Ectodermal cell (in vitro differentiated cells): ENCODE results near the gene FHOD3.
"Not testable (repeated sequence)": the region's sequence is repeated elsewhere in the genome, so short reads cannot be mapped to it uniquely, and the experiment has no call there.

ENCODE experiments used
- H3K27ac ChIP-seq: 2 replicates; pipeline ENCODE4 v1.7.0; 2013; ENCODE audit warnings: mild to moderate bottlenecking, low read depth, low read length; ENCODE audit not compliant: insufficient read depth, poor library complexity, severe bottlenecking
- H3K27me3 ChIP-seq: 2 replicates; pipeline ENCODE4 v1.7.0; 2013; ENCODE audit warnings: mild to moderate bottlenecking, low read length; ENCODE audit not compliant: insufficient read depth, control insufficient read depth, poor library complexity, severe bottlenecking
- H3K36me3 ChIP-seq: one replicate; pipeline ENCODE4 v1.7.0; 2013; ENCODE audit warnings: low read length; ENCODE audit not compliant: control insufficient read depth, insufficient read depth
- H3K4me1 ChIP-seq: one replicate; pipeline ENCODE4 v1.7.0; 2013; ENCODE audit warnings: low read length; ENCODE audit not compliant: control insufficient read depth, insufficient read depth
- H3K4me3 ChIP-seq: 2 replicates; pipeline ENCODE4 v1.7.0; 2013; ENCODE audit warnings: low read depth, low read length, control low read depth; ENCODE audit not compliant: insufficient read depth
- H3K9me3 ChIP-seq: 2 replicates; pipeline ENCODE4 v1.7.0; 2013; ENCODE audit warnings: mild to moderate bottlenecking, low read length, moderate library complexity; ENCODE audit not compliant: control insufficient read depth
- WGBS, 2 experiments: methylation state at CpG; one replicate each; pipeline ENCODE4 v1.1.7; 2013; ENCODE audit warnings: missing lambda C conversion rate in 2 of 2; 5-methylcytosine and 5-hydroxymethylcytosine counted together

FHOD3 gene

DNA sequence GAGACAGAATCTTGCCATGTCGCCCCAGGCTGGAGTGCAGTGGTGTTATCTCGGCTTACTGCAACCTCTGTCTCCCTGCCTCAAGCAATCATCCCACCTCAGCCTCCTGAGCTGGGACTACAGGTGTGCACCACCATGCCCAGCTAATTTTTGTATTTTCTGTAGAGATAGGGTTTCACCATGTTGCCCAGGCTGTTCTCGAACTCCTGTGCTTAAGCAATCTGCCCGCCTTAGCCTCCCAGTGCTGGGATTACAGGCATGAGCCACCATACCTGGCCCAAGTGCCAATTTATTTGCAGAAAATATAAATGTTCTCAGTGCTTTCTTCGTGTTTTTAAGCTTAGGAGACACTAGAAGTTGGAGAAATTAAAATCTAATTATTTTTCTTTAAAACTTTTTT lies 166.0 kb downstream of the FHOD3 start:
- not testable (repeated sequence) for H3K36me3 ChIP-seq, H3K4me3 ChIP-seq, H3K27ac ChIP-seq, H3K9me3 ChIP-seq, H3K27me3 ChIP-seq
- H3K4me1 ChIP-seq, result peaks cover 45% of the 10 kb centered on the region
- WGBS, 2 experiments, result 86 to 91% methylated on average over 4 to 5 of the region's 5 CpGs

DNA sequence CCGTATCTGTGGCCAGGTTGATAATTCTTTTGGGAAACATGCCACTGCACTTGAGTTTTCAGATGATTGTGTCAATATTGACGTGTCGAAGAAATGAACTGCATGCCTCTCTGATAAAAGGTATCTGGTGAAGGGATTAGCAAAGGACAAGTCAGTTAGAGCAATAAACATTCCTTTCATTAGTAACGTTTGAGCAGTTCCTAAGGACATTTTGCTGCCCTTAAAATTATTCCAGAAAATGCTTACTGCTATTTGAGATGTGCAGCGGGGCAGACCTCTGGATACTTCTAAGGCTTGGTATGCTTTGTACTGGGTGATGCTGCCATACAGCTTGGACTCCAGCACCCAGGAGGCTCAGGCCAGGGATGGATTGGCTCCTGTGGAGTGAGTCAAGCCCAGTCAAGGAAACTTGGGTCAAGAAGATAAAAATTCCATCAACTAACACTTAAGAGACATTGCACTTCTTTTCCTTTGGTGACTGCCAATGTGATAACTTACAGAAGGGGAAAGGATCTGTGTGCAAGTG lies 166.7 kb downstream of the FHOD3 start:
- Histone ChIP-seq H3K27ac (no peak overlapping the region), H3K4me3 (no peak overlapping the region)
- 88 to 89% methylated on average over 5 of the region's 5 CpGs for WGBS, 2 experiments

GRCh38 chr18:36465276-36465675 lies 167.8 kb downstream of the FHOD3 start:
- Histone ChIP-seq H3K9me3 (no peaks in the 10 kb centered on the region), H3K4me3 (no peak overlapping the region), H3K4me1 (peaks cover 40% of the 10 kb centered on the region), H3K36me3 (no peaks in the 10 kb centered on the region), H3K27me3 (no peaks in the 10 kb centered on the region), H3K27ac (no peak overlapping the region)
- 94% methylated on average over 6 of the region's 6 CpGs for WGBS, 2 experiments

More for the DNA sequence above, 166.7 kb downstream of the FHOD3 start:
- Histone ChIP-seq H3K9me3 (no peaks in the 10 kb centered on the region), H3K4me1 (peaks cover 41% of the 10 kb centered on the region), H3K36me3 (no peaks in the 10 kb centered on the region), H3K27me3 (no peaks in the 10 kb centered on the region)

DNA sequence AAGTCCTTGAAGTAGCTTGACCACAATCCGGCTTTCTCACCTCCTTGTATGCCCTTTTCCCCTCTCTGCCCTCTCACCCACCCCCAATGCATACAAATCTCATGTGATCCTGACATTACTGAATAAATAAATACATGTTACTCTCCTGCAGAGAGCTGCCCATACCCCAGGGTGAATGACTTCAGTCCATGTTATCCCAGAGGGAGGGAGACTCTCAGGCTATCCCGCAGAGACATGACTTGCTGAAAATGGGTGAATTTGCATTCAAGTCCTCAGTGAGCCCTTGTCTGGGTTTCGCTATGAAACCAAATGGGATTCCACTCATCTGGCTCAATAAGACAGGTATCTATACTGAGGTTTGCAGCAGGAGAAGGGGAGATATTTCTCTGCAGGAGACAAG lies 168.5 kb downstream of the FHOD3 start:
- Histone ChIP-seq H3K27me3 (no peaks in the 10 kb centered on the region), H3K27ac (no peak overlapping the region), H3K9me3 (no peaks in the 10 kb centered on the region), H3K36me3 (no peaks in the 10 kb centered on the region), H3K4me1 (peaks cover 43% of the 10 kb centered on the region), H3K4me3 (no peak overlapping the region)
- WGBS, 2 experiments, result 71 to 78% methylated on average over 3 of the region's 3 CpGs

GRCh38 chr18:36467614-36468013 lies 170.1 kb downstream of the FHOD3 start:
- WGBS, 2 experiments, result 91 to 94% methylated on average over 11 of the region's 11 CpGs
- H3K4me3 ChIP-seq, result no peak overlapping the region
- H3K4me1 ChIP-seq, result peaks cover 51% of the 10 kb centered on the region
- H3K27ac ChIP-seq, result no peak overlapping the region
- no peaks in the 10 kb centered on the region for H3K9me3 ChIP-seq
- H3K36me3 ChIP-seq, result no peaks in the 10 kb centered on the region
- H3K27me3 ChIP-seq, result no peaks in the 10 kb centered on the region

DNA sequence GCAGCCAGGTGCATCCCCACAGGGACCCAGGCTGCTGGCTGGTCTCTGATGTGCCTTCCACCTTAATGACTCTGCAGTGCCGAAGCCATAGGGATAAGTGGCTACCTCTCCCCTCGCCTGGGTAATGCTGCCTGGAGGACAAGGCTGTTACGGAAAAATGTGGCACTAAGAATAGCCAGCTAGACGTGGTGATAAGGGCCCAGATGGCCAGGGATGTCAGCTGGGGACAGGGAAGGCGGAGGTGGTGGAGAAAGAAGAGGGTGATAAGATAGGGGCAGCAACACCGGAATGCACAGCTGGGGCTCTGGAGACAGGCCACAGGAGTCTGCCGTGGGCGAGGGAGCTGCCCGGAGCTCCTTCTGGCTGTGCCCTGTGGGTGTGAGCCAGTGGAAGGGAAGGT lies 170.6 kb downstream of the FHOD3 start:
- Histone ChIP-seq H3K27me3 (no peaks in the 10 kb centered on the region), H3K27ac (no peak overlapping the region), H3K36me3 (no peaks in the 10 kb centered on the region), H3K4me3 (no peak overlapping the region), H3K9me3 (no peaks in the 10 kb centered on the region), H3K4me1 (peaks cover 51% of the 10 kb centered on the region)
- WGBS, 2 experiments, result 90 to 91% methylated on average over 9 of the region's 9 CpGs

DNA sequence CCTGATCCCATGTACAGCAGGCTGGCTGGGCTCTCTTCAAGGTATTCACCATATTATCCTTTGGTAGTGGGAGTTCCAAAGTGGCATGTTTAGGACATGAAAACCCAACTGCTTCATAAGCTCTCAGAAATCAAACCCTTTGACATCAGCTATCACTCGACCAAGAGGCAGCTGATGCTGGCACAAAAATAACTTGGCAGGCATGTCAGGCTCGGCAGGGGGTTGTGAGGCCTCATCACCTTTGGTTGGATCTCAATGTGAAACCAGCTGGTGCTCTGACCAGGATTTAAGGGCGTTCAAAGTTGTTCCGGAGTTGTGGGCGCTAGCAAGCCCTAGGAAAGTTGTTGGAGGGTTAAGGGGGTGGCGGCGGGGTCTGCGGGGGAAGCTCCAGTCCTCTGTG lies 171.9 kb downstream of the FHOD3 start:
- no peaks in the 10 kb centered on the region for H3K36me3 ChIP-seq
- no peaks in the 10 kb centered on the region for H3K9me3 ChIP-seq
- 85 to 92% methylated on average over 5 to 8 of the region's 8 CpGs for WGBS, 2 experiments
- H3K27ac ChIP-seq, result no peak overlapping the region
- peaks cover 46% of the 10 kb centered on the region for H3K4me1 ChIP-seq
- no peak overlapping the region for H3K4me3 ChIP-seq
- H3K27me3 ChIP-seq, result no peaks in the 10 kb centered on the region

- peak overlapping the region; percentile 80 for H3K27ac ChIP-seq
- no peaks in the 10 kb centered on the region for H3K9me3 ChIP-seq
- peaks cover 49% of the 10 kb centered on the region for H3K4me1 ChIP-seq
- 80 to 83% methylated on average over 7 of the region's 7 CpGs for WGBS, 2 experiments
- no peaks in the 10 kb centered on the region for H3K36me3 ChIP-seq
- H3K4me3 ChIP-seq, result no peak overlapping the region
- no peaks in the 10 kb centered on the region for H3K27me3 ChIP-seq
These were observed 173.4 kb downstream of the FHOD3 start for GRCh38 chr18:36470896-36471295.

DNA sequence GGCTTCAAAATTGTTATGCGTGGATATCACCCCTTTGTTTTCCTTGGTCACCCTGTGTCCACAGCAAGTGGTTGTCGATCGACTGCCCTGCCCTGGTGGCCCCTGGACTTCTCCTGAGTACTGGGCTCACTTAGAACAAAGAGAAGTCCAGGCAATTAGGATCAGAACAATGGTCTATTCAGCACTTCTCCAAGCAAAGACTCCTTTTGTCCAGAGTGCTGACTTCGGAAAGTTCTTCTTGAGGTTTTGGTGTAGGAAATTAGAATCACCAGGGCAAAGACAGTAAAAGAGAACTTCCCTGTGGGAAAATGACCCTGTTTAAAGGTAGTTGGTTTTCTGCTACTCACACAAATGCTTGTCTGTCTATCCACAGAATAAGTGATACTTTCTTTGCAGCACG lies 173.9 kb downstream of the FHOD3 start:
- no peaks in the 10 kb centered on the region for H3K27me3 ChIP-seq
- no peak overlapping the region for H3K4me3 ChIP-seq
- peak overlapping the region; percentile 80 for H3K27ac ChIP-seq
- no peaks in the 10 kb centered on the region for H3K36me3 ChIP-seq
- H3K9me3 ChIP-seq, result no peaks in the 10 kb centered on the region
- 46% methylated on average over 5 of the region's 5 CpGs for WGBS, 2 experiments
- peaks cover 45% of the 10 kb centered on the region for H3K4me1 ChIP-seq

GRCh38 chr18:36476433-36476832 lies 178.9 kb downstream of the FHOD3 start:
- no peaks in the 10 kb centered on the region for H3K9me3 ChIP-seq
- H3K27ac ChIP-seq, result no peak overlapping the region
- peaks cover 53% of the 10 kb centered on the region for H3K4me1 ChIP-seq
- H3K4me3 ChIP-seq, result no peak overlapping the region
- H3K27me3 ChIP-seq, result no peaks in the 10 kb centered on the region
- H3K36me3 ChIP-seq, result no peaks in the 10 kb centered on the region
- 92 to 97% methylated on average over 4 of the region's 4 CpGs for WGBS, 2 experiments

DNA sequence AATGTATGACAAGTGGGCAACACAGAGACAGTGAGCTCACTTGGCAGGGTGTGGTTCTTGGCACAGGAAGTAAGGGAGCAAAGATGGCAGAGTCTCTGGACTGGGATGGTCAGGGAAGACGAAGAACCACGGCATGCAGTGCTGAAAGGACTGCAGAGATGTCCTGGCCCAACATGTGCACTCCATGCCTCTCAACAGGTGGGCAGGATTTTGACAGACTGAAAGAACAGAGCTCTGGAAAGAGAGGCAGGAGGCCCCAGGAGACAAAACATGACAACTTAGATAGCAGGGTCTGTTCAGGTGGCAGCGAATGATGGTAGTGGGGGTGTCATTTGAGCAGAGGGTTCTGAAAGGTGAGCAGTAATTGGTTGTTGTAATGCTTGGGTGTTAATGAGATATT lies 180.3 kb downstream of the FHOD3 start:
- Histone ChIP-seq H3K4me1 (peaks cover 61% of the 10 kb centered on the region), H3K36me3 (no peaks in the 10 kb centered on the region), H3K4me3 (no peak overlapping the region), H3K9me3 (no peaks in the 10 kb centered on the region), H3K27me3 (no peaks in the 10 kb centered on the region), H3K27ac (no peak overlapping the region)
- 92 to 94% methylated on average over 3 of the region's 3 CpGs for WGBS, 2 experiments
